Fibroblast of villous mesenchyme (primary cell): Measurements from ENCODE around the gene ATE1. TPM values are rescaled to one million over a fixed set of nuclear protein-coding genes. Genes with fewer than 3 reads are reported as not detected.

Source experiments
- DNase-seq: peaks from one replicate; pipeline ENCODE4 v3.0.0-alpha.2; 2010; ENCODE audit warnings: low read depth
- H3K4me3 ChIP-seq: 2 replicates; pipeline ENCODE4 v1.5.1; 2011; ENCODE audit warnings: low read depth, mild to moderate bottlenecking, low read length
- CTCF ChIP-seq: IDR thresholded peaks from 2 replicates; pipeline ENCODE4 v1.5.1; 2012; ENCODE audit warnings: low read depth, mild to moderate bottlenecking, low read length; ENCODE audit not compliant: insufficient read depth
- total RNA-seq: library from RNA; depleted of rRNA; stranded (reverse); fragments of >200 nt; gene quantifications from 2 replicates; pipeline ENCODE4 v1.2.3, GENCODE V29; 2012

The ATE1 gene
- total RNA-seq, 1 donor = 33.2 TPM

DNA sequence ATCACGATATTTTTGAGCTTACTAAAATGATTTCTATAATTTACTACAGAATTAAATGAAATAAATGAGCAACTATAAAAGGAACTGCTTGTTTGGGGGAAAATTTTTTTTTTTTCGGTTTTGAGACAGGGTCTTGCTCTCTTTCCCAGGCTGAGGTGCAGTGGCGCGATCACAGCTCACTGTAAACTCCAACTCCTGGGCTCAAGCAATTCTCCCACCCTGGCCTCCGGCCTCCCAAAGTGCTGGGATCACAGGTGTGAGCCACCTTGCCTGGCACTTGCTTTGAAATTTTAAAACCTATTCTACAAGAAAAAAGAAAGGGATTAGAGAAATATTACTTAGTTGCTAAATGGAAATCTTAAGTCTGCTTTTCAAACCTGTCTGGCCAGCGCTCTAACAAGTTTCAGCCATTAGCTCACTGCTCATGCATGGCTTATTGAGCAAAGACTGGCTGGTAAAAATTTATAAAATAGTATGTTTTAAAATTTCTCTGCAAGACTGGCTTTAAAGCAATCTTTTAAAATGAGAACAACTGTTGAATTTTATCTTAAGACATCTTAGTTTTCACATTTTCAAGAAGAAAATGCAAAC is 144.0 kb downstream of the ATE1 start:
- H3K4me3 ChIP-seq = no peak overlapping the region
- DNase-seq = no peak
- no peak for TF ChIP-seq CTCF

DNA sequence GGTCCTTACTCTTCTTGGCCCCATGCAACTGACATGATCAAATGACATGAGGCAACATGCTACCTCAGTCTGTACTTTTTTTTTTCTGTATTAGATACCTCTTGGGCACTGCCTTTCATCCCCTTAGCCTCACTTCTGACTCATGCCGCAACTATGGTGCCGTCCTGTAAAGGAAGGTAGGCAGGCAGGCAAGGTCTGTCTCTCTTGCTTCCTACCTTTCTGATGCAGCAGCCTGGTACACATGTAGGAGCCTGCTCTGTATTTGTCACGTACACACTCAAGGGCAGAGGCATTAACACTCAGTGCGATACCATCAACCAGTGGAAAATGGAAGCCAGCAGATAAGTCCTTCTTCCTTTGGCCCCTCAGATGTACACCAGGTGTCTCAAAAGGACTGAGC is 146.7 kb downstream of the ATE1 start:
- DNase-seq = no peak
- no peak for TF ChIP-seq CTCF
- H3K4me3 ChIP-seq = no peak overlapping the region

DNA sequence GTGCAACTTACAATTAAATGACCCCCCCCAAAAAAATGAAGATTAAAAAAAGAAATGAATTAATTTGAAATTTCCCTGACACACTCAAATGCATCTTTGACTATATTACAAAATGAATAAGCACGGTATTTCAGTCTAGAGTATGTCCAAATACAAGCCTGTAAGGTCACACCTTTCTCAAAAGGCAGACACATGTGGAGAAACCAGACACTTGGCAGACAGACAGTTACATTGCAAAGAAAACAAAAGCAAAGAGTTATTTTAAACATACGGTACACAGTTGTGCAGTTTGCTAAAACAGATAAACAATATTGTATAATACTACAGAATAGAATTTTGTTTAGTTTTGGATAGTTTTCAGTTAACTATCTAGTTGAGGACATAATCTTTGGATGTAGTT is 153.0 kb downstream of the ATE1 start:
- H3K4me3 ChIP-seq = no peak overlapping the region
- peak; percentile 88 for DNase-seq
- TF ChIP-seq CTCF = no peak

DNA sequence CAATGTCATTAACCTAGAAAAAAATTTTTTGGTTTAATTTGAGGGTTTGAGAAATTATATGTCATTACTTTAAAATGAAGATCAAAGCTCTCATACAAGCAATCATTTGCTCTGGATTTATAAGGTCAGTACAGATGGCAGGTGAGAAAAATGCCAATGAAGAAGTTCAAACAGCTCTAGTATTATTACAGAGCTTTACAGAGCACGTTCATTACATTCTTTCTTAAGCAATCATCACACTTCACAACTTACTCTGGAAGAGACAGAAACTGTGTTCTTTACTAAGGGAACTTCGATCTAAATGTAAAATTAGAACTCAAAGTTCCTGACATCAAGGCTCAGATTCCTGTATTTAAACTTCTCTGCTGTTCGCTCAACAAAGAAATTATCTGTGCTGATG is 153.4 kb downstream of the ATE1 start:
- H3K4me3 ChIP-seq = no peak overlapping the region
- peak; percentile 13 for DNase-seq
- TF ChIP-seq CTCF = no peak

GRCh38 chr10:121772884-121773283 is 154.9 kb downstream of the ATE1 start:
- no peak for TF ChIP-seq CTCF
- no peak overlapping the region for H3K4me3 ChIP-seq
- DNase-seq = peak; percentile 82

DNA sequence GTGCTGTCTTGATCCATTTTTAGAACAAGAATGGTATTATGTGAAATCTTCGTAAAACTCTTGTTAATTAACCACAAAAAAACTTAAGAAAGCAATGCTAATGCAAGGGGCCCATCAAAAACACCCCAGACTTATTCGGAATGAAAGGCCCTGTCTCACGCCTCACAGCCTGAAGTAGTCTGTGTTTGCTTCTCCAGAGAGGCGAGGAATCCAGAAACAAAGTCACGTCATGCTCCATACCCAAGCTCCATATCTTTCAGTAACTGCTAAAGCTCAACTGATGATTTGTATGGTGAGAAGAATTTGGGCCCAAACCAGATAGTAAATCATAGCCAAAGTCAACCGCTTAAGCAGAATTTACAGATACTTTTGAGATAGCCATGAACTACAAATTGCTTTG is 155.4 kb downstream of the ATE1 start:
- no peak overlapping the region for H3K4me3 ChIP-seq
- DNase-seq = peak; percentile 81
- TF ChIP-seq CTCF = no peak

DNA sequence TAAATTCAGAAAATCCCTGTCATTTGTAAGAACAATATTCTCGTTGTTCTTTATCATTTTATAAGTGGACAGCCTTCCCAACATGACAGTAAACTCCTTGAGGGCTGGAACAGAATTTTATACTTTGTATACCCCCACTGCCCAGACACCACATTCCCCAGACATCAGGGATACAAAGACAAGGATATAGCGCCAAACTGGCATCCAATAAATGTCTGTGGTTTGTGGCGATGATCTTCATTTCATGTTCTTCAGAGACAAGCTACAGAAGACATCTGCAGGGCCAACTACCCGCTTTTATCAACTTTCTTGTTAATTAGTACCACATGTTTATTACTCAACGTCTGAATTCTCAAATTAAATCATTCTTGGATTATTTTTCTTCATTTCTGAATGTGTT is 155.9 kb downstream of the ATE1 start:
- TF ChIP-seq CTCF = no peak
- DNase-seq = peak; percentile 84
- no peak overlapping the region for H3K4me3 ChIP-seq
